ENCODE measurements around the gene PMS2.
"Not testable (repeated sequence)": the region's sequence is repeated elsewhere in the genome, so short reads cannot be mapped to it uniquely, and the experiment has no call there.

- not testable (repeated sequence) for TF ChIP-seq CTCF (IDR thresholded peaks at IDR 0.05; ENCODE audit: low read depth, low read length, missing input control); MAX (IDR thresholded peaks at IDR 0.05); REST (IDR thresholded peaks at IDR 0.05); RAD21 (IDR thresholded peaks at IDR 0.05); NR2F2 (IDR thresholded peaks at IDR 0.05); RXRA (IDR thresholded peaks at IDR 0.05); EGR1 (IDR thresholded peaks at IDR 0.05; ENCODE audit: low read depth in 2 of 2)
These were observed 38.4 kb downstream of the PMS2 start, which contains the start of gene RSPH10B for GRCh38 chr7:5970347-5970911.
